Measurements from ENCODE around the gene COG8. TPM values are rescaled to one million over a fixed set of nuclear protein-coding genes. Genes with fewer than 3 reads are reported as not detected.

COG8 gene
- total RNA-seq, 2 donors from 2014 or later: 45.8 to 49.3 TPM

GRCh38 chr16:69286941-69287713 is 52.2 kb downstream of the COG8 start:
- Mint-ChIP-seq H3K36me3 (ENCODE audit: low read depth) (peaks cover 18% of the 10 kb centered on the region), H3K4me3 (no peak overlapping the region), H3K4me1 (no peaks in the 10 kb centered on the region), H3K27ac (no peak overlapping the region), H3K9me3 (no peaks in the 10 kb centered on the region), H3K27me3 (ENCODE audit: insufficient read depth) (no peaks in the 10 kb centered on the region)
- Histone ChIP-seq H3K27ac (ENCODE audit: low read depth, low read length) (no peak overlapping the region), H3K4me3 (ENCODE audit: low read length) (no peak overlapping the region), H3K4me1 (ENCODE audit: control insufficient read depth, insufficient read depth, low read length) (no peaks in the 10 kb centered on the region), H3K27me3 (ENCODE audit: control insufficient read depth, insufficient read depth, low read length, poor library complexity, severe bottlenecking) (no peaks in the 10 kb centered on the region), H3K9me3 (ENCODE audit: control insufficient read depth, low read length) (no peaks in the 10 kb centered on the region), H3K9ac (ENCODE audit: extremely low read depth, low read length, poor library complexity, severe bottlenecking) (no peak overlapping the region), H3K36me3 (ENCODE audit: control insufficient read depth, insufficient read depth, low read length) (no peaks in the 10 kb centered on the region)
- TF ChIP-seq, protein P1, sequence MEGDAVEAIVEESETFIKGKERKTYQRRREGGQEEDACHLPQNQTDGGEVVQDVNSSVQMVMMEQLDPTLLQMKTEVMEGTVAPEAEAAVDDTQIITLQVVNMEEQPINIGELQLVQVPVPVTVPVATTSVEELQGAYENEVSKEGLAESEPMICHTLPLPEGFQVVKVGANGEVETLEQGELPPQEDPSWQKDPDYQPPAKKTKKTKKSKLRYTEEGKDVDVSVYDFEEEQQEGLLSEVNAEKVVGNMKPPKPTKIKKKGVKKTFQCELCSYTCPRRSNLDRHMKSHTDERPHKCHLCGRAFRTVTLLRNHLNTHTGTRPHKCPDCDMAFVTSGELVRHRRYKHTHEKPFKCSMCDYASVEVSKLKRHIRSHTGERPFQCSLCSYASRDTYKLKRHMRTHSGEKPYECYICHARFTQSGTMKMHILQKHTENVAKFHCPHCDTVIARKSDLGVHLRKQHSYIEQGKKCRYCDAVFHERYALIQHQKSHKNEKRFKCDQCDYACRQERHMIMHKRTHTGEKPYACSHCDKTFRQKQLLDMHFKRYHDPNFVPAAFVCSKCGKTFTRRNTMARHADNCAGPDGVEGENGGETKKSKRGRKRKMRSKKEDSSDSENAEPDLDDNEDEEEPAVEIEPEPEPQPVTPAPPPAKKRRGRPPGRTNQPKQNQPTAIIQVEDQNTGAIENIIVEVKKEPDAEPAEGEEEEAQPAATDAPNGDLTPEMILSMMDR (conservative IDR thresholded peaks at IDR 0.05): peak; percentile 85
- WGBS, 2 experiments (ENCODE audit: insufficient coverage in 1 of 2, insufficient read length in 1 of 2): 90 to 92% methylated on average over 11 to 12 of the region's 13 CpGs
- DNase-seq: no peak

- 96 to 100% methylated on average over 2 to 4 of the region's 4 CpGs for WGBS, 2 experiments (ENCODE audit: insufficient coverage in 1 of 2, insufficient read length in 1 of 2)
- Mint-ChIP-seq H3K9me3 (peaks cover 5% of the 10 kb centered on the region), H3K4me1 (no peaks in the 10 kb centered on the region), H3K4me3 (no peak overlapping the region), H3K27ac (no peak overlapping the region), H3K27me3 (ENCODE audit: insufficient read depth) (no peaks in the 10 kb centered on the region), H3K36me3 (ENCODE audit: low read depth) (peaks cover 18% of the 10 kb centered on the region)
- no peaks in the 10 kb centered on the region for H3K27me3 ChIP-seq (ENCODE audit: control insufficient read depth, insufficient read depth, low read length, poor library complexity, severe bottlenecking)
- TF ChIP-seq, protein P1 (conservative IDR thresholded peaks at IDR 0.05): no peak
- DNase-seq: no peak
- no peak overlapping the region for H3K9ac ChIP-seq (ENCODE audit: extremely low read depth, low read length, poor library complexity, severe bottlenecking)
- H3K27ac ChIP-seq (ENCODE audit: low read depth, low read length): no peak overlapping the region
- H3K4me1 ChIP-seq (ENCODE audit: control insufficient read depth, insufficient read depth, low read length): no peaks in the 10 kb centered on the region
- no peaks in the 10 kb centered on the region for H3K36me3 ChIP-seq (ENCODE audit: control insufficient read depth, insufficient read depth, low read length)
- H3K9me3 ChIP-seq (ENCODE audit: control insufficient read depth, low read length): no peaks in the 10 kb centered on the region
- H3K4me3 ChIP-seq (ENCODE audit: low read length): no peak overlapping the region
Observed at GRCh38 chr16:69285240-69285639, 54.1 kb downstream of the COG8 start.

DNA sequence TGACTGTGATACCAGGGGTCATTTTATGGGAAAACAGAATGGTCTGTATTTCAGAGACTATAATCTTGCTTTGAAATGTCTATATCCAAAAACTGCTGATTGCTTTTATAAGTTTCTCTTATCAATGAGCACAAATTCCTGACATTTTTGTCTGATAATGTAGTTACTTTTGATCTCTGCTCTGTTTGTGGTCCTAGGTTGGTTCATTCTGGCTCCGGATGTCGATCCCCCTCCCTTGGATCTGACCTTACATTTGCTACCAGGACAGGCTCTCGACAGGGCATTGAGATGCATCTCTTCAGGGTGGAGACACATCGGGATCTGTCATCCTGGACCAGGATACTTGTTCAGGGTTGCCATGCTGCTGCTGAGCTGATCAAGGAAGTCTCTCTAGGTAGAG is 55.5 kb downstream of the COG8 start:
- Histone ChIP-seq H3K36me3 (ENCODE audit: control insufficient read depth, insufficient read depth, low read length) (no peaks in the 10 kb centered on the region), H3K4me3 (ENCODE audit: low read length) (no peak overlapping the region), H3K4me1 (ENCODE audit: control insufficient read depth, insufficient read depth, low read length) (no peaks in the 10 kb centered on the region), H3K27ac (ENCODE audit: low read depth, low read length) (no peak overlapping the region), H3K9me3 (ENCODE audit: control insufficient read depth, low read length) (no peaks in the 10 kb centered on the region), H3K9ac (ENCODE audit: extremely low read depth, low read length, poor library complexity, severe bottlenecking) (no peak overlapping the region), H3K27me3 (ENCODE audit: control insufficient read depth, insufficient read depth, low read length, poor library complexity, severe bottlenecking) (no peaks in the 10 kb centered on the region)
- Mint-ChIP-seq H3K27ac (no peak overlapping the region), H3K9me3 (peaks cover 5% of the 10 kb centered on the region), H3K4me1 (no peaks in the 10 kb centered on the region), H3K27me3 (ENCODE audit: insufficient read depth) (no peaks in the 10 kb centered on the region), H3K4me3 (no peak overlapping the region), H3K36me3 (ENCODE audit: low read depth) (peaks cover 19% of the 10 kb centered on the region)
- TF ChIP-seq, protein P1 (conservative IDR thresholded peaks at IDR 0.05): no peak
- DNase-seq: no peak
- 93% methylated on average over 4 of the region's 4 CpGs; no CpG with 5 or more reads in 1 of the 2 experiments for WGBS, 2 experiments (ENCODE audit: insufficient coverage in 1 of 2, insufficient read length in 1 of 2)
